ENCODE results near the gene SLC35F6. TPM values are rescaled to one million over a fixed set of nuclear protein-coding genes. Genes with fewer than 3 reads are reported as not detected.
A peak's percentile ranks its signal among the peaks of the same experiment; 100 is the strongest.

Gene SLC35F6
- total and polyA plus RNA-seq, 4 donors = 9.6 to 34.6 (median 21.6) TPM

DNA sequence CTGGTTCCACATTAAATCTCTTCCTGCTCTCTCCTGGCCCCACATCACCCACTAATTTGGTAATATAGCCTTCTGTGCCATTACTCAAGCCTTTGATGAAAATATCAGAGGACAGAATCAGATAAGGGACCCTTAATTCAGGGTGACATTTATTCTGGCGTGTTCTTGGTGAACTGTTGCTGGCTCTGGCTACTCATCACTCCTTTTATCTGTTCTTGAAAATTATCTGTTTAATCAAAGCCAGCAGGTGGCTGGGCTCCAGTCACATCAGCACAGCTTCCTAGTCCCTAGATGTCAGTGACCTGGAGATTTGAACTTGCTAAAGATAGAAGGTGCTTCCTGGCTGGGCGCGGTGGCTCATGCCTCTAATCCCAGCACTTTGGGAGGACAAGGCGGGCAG lies 26.9 kb upstream of the SLC35F6 start:
- no peak for ATAC-seq (ENCODE audit: low FRiP score)
- Histone ChIP-seq H3K4me3 (ENCODE audit: low read length in 2 of 2) (no peak overlapping the region), H3K9me3 (ENCODE audit: control insufficient read depth, low read length) (no peaks in the 10 kb centered on the region), H3K27ac (ENCODE audit: low read depth in 1 of 2, low read length in 2 of 2) (no peak overlapping the region), H3K4me1 (ENCODE audit: control insufficient read depth in 1 of 2, insufficient read depth in 2 of 2, low read length in 2 of 2) (no peaks in the 10 kb centered on the region), H3K27me3 (ENCODE audit: control insufficient read depth in 1 of 2, insufficient read depth in 2 of 2, low read length in 1 of 2) (no peaks in the 10 kb centered on the region), H3K36me3 (ENCODE audit: control insufficient read depth in 1 of 2, insufficient read depth in 2 of 2, low read length in 1 of 2) (no peaks in the 10 kb centered on the region)
- intact Hi-C loops (cut with DNase I) = no loop called here
- 94 to 95% methylated on average over 4 of the region's 4 CpGs for WGBS, 2 donors
- DNase-seq = no peak

DNA sequence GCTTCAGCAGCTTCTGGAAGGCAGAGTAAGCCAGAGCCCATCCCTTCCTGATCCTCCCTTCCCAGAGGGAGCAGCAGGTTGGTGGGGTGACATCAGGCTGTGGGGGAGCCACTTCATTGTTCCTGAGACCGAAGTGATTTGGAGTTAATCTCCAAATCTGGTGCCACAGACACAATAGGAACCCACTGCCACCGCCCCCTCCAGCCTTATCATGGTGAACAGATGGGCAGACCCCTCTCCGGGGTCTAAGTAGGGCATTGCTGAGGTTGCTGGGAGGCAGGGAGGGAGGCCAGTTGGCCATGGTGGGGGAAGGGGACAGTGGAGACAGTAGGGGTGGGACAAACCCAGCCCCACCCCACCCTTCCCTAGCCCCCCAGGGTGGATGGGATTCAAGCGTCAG lies 25.6 kb upstream of the SLC35F6 start:
- ATAC-seq (ENCODE audit: low FRiP score) = no peak
- no peak overlapping the region for H3K4me3 ChIP-seq (ENCODE audit: low read length in 2 of 2)
- H3K27ac ChIP-seq (ENCODE audit: low read depth in 1 of 2, low read length in 2 of 2) = no peak overlapping the region
- WGBS, 2 donors = 91 to 93% methylated on average over 4 of the region's 4 CpGs
- H3K27me3 ChIP-seq (ENCODE audit: control insufficient read depth in 1 of 2, insufficient read depth in 2 of 2, low read length in 1 of 2) = no peaks in the 10 kb centered on the region
- no peaks in the 10 kb centered on the region for H3K36me3 ChIP-seq (ENCODE audit: control insufficient read depth in 1 of 2, insufficient read depth in 2 of 2, low read length in 1 of 2)
- H3K4me1 ChIP-seq (ENCODE audit: control insufficient read depth in 1 of 2, insufficient read depth in 2 of 2, low read length in 2 of 2) = no peaks in the 10 kb centered on the region
- H3K9me3 ChIP-seq (ENCODE audit: control insufficient read depth, low read length) = no peaks in the 10 kb centered on the region
- no peak for DNase-seq
- intact Hi-C loops (cut with DNase I) = no loop called here

- WGBS, 2 donors = 97 to 99% methylated on average over 7 of the region's 7 CpGs
- intact Hi-C loops (cut with DNase I) = no loop called here
- DNase-seq = no peak
- H3K27ac ChIP-seq (ENCODE audit: low read depth in 1 of 2, low read length in 2 of 2) = no peak overlapping the region
- no peaks in the 10 kb centered on the region for H3K4me1 ChIP-seq (ENCODE audit: control insufficient read depth in 1 of 2, insufficient read depth in 2 of 2, low read length in 2 of 2)
- H3K27me3 ChIP-seq (ENCODE audit: control insufficient read depth in 1 of 2, insufficient read depth in 2 of 2, low read length in 1 of 2) = no peaks in the 10 kb centered on the region
- no peaks in the 10 kb centered on the region for H3K36me3 ChIP-seq (ENCODE audit: control insufficient read depth in 1 of 2, insufficient read depth in 2 of 2, low read length in 1 of 2)
- H3K9me3 ChIP-seq (ENCODE audit: control insufficient read depth, low read length) = no peaks in the 10 kb centered on the region
- ATAC-seq (ENCODE audit: low FRiP score) = no peak
- no peak overlapping the region for H3K4me3 ChIP-seq (ENCODE audit: low read length in 2 of 2)
These were observed 24.6 kb upstream of the SLC35F6 start for GRCh38 chr2:26739514-26739913.

DNA sequence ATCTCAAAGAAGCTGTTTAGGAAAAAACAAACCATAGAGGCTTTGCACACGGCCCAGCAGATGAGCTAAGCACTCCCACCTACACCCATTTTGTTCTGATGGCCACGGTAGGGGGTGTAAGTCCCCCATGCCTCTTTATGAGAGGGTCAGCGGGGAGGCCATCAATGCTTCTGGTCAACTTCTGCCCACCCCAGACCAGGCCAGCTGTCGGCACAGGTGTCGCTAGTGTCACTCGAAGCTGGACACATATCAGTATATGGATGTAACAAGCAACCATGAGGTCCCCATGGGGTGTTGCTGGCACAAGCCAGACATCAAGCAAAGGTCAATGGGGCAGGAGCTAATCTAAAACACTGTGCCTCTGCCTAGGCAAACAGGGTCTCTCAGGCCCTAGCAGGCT lies 23.7 kb upstream of the SLC35F6 start:
- H3K27ac ChIP-seq (ENCODE audit: low read depth in 1 of 2, low read length in 2 of 2) = no peak overlapping the region
- H3K9me3 ChIP-seq (ENCODE audit: control insufficient read depth, low read length) = no peaks in the 10 kb centered on the region
- H3K27me3 ChIP-seq (ENCODE audit: control insufficient read depth in 1 of 2, insufficient read depth in 2 of 2, low read length in 1 of 2) = no peaks in the 10 kb centered on the region
- 92 to 95% methylated on average over 6 of the region's 6 CpGs for WGBS, 2 donors
- no peaks in the 10 kb centered on the region for H3K36me3 ChIP-seq (ENCODE audit: control insufficient read depth in 1 of 2, insufficient read depth in 2 of 2, low read length in 1 of 2)
- no peak overlapping the region for H3K4me3 ChIP-seq (ENCODE audit: low read length in 2 of 2)
- H3K4me1 ChIP-seq (ENCODE audit: control insufficient read depth in 1 of 2, insufficient read depth in 2 of 2, low read length in 2 of 2) = no peaks in the 10 kb centered on the region
- DNase-seq = no peak
- ATAC-seq (ENCODE audit: low FRiP score) = no peak
- intact Hi-C loops (cut with DNase I) = no loop called here

DNA sequence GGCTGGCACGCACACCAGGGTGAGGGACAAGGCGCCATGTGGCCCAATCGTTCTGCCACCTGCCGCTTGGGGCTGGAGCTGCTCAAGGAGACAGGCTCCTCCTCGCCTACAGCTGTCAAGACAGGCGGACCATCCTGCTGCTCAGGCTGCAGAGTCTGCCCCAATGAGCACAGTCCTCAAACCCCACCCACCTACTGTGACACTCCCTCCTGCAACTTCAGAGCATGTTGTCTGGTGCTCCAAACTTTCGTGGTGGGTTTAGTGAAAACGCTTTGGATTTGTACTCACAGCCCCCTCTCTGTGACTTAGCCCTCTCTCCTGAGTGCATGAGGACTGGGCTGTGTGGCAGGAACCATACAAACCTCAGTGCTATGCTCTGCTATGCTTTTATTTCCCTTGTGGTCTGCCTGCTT lies 23.2 kb upstream of the SLC35F6 start:
- Histone ChIP-seq H3K4me3 (ENCODE audit: low read length in 2 of 2) (no peak overlapping the region), H3K9me3 (ENCODE audit: control insufficient read depth, low read length) (no peaks in the 10 kb centered on the region), H3K4me1 (ENCODE audit: control insufficient read depth in 1 of 2, insufficient read depth in 2 of 2, low read length in 2 of 2) (no peaks in the 10 kb centered on the region), H3K27me3 (ENCODE audit: control insufficient read depth in 1 of 2, insufficient read depth in 2 of 2, low read length in 1 of 2) (no peaks in the 10 kb centered on the region), H3K36me3 (ENCODE audit: control insufficient read depth in 1 of 2, insufficient read depth in 2 of 2, low read length in 1 of 2) (no peaks in the 10 kb centered on the region), H3K27ac (ENCODE audit: low read depth in 1 of 2, low read length in 2 of 2) (no peak overlapping the region)
- WGBS, 2 donors = 83 to 85% methylated on average over 8 of the region's 8 CpGs
- DNase-seq (no peak), ATAC-seq (ENCODE audit: low FRiP score) (no peak)
- intact Hi-C loops (cut with DNase I) = no loop called here

- intact Hi-C loops (cut with DNase I) = no loop called here
- Histone ChIP-seq H3K27me3 (ENCODE audit: control insufficient read depth in 1 of 2, insufficient read depth in 2 of 2, low read length in 1 of 2) (no peaks in the 10 kb centered on the region), H3K36me3 (ENCODE audit: control insufficient read depth in 1 of 2, insufficient read depth in 2 of 2, low read length in 1 of 2) (no peaks in the 10 kb centered on the region), H3K4me3 (ENCODE audit: low read length in 2 of 2) (no peak overlapping the region), H3K27ac (ENCODE audit: low read depth in 1 of 2, low read length in 2 of 2) (no peak overlapping the region), H3K4me1 (ENCODE audit: control insufficient read depth in 1 of 2, insufficient read depth in 2 of 2, low read length in 2 of 2) (no peaks in the 10 kb centered on the region), H3K9me3 (ENCODE audit: control insufficient read depth, low read length) (no peaks in the 10 kb centered on the region)
- DNase-seq (no peak), ATAC-seq (ENCODE audit: low FRiP score) (no peak)
- WGBS, 2 donors = 95 to 98% methylated on average over 15 of the region's 15 CpGs
These were observed 21.9 kb upstream of the SLC35F6 start for GRCh38 chr2:26742048-26742770.

GRCh38 chr2:26743852-26744251 lies 20.2 kb upstream of the SLC35F6 start:
- H3K9me3 ChIP-seq (ENCODE audit: control insufficient read depth, low read length) = no peaks in the 10 kb centered on the region
- ATAC-seq (ENCODE audit: low FRiP score) (no peak), DNase-seq (no peak)
- intact Hi-C loops (cut with DNase I) = no loop called here
- H3K4me1 ChIP-seq (ENCODE audit: control insufficient read depth in 1 of 2, insufficient read depth in 2 of 2, low read length in 2 of 2) = no peaks in the 10 kb centered on the region
- no peak overlapping the region for H3K4me3 ChIP-seq (ENCODE audit: low read length in 2 of 2)
- H3K27me3 ChIP-seq (ENCODE audit: control insufficient read depth in 1 of 2, insufficient read depth in 2 of 2, low read length in 1 of 2) = no peaks in the 10 kb centered on the region
- no peak overlapping the region for H3K27ac ChIP-seq (ENCODE audit: low read depth in 1 of 2, low read length in 2 of 2)
- WGBS, 2 donors = 92 to 95% methylated on average over 3 of the region's 3 CpGs
- no peaks in the 10 kb centered on the region for H3K36me3 ChIP-seq (ENCODE audit: control insufficient read depth in 1 of 2, insufficient read depth in 2 of 2, low read length in 1 of 2)

- WGBS, 2 donors = 83 to 89% methylated on average over 3 of the region's 3 CpGs
- no peak for DNase-seq
- Histone ChIP-seq H3K9me3 (ENCODE audit: control insufficient read depth, low read length) (no peaks in the 10 kb centered on the region), H3K27me3 (ENCODE audit: control insufficient read depth in 1 of 2, insufficient read depth in 2 of 2, low read length in 1 of 2) (no peaks in the 10 kb centered on the region), H3K36me3 (ENCODE audit: control insufficient read depth in 1 of 2, insufficient read depth in 2 of 2, low read length in 1 of 2) (no peaks in the 10 kb centered on the region), H3K4me1 (ENCODE audit: control insufficient read depth in 1 of 2, insufficient read depth in 2 of 2, low read length in 2 of 2) (no peaks in the 10 kb centered on the region), H3K27ac (ENCODE audit: low read depth in 1 of 2, low read length in 2 of 2) (no peak overlapping the region), H3K4me3 (ENCODE audit: low read length in 2 of 2) (no peak overlapping the region)
- ATAC-seq (ENCODE audit: low FRiP score) = no peak
- intact Hi-C loops (cut with DNase I) = loop anchor here (1.0 kb wide), 1 partner anchor 139 kb away; no protein-coding TSS in a partner anchor
These were observed 19.1 kb upstream of the SLC35F6 start for GRCh38 chr2:26744953-26745352.

DNA sequence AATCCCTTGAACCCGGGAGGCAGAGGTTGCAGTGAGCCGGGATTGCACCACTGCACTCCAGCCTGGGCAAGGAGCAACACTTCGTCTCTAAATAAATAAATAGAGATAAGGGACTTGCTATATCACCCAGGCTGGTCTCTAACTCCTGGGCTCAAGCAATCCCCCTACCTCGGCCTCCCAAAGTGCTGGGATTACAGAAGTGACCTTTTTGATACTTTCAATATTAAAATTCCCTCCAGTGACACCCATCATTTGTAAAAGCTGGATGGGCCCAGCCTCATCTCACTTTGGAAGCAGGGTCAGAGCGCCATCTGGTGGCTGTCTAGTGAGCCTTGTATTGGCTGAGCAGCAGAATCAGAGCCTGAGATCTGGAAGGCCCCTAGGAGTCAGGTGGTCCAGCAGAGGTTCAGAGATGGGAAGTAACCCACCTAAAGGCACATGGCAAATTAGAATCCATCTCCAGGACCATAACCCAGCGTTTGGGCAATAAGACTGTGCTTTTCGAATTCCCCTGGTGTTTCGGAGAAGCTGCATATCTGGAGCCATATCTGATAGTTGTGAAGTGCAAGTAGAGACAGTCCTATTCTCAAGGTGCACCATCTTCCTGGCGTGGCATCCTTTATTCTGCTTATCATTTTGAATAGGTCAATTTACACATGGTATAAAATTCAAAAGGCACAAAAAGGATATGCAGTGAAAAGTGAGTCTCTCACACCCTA lies 18.3 kb upstream of the SLC35F6 start:
- H3K4me3 ChIP-seq (ENCODE audit: low read length in 2 of 2) = no peak overlapping the region
- DNase-seq (peak; percentile 90 to 95), ATAC-seq (ENCODE audit: low FRiP score) (peak; percentile 86)
- H3K36me3 ChIP-seq (ENCODE audit: control insufficient read depth in 1 of 2, insufficient read depth in 2 of 2, low read length in 1 of 2) = no peaks in the 10 kb centered on the region
- H3K27me3 ChIP-seq (ENCODE audit: control insufficient read depth in 1 of 2, insufficient read depth in 2 of 2, low read length in 1 of 2) = no peaks in the 10 kb centered on the region
- intact Hi-C loops (cut with DNase I) = loop anchor here (1.0 kb wide), 1 partner anchor 139 kb away; no protein-coding TSS in a partner anchor
- WGBS, 2 donors = 16 to 17% methylated on average over 9 of the region's 9 CpGs
- H3K4me1 ChIP-seq (ENCODE audit: control insufficient read depth in 1 of 2, insufficient read depth in 2 of 2, low read length in 2 of 2) = no peaks in the 10 kb centered on the region
- H3K9me3 ChIP-seq (ENCODE audit: control insufficient read depth, low read length) = no peaks in the 10 kb centered on the region
- no peak overlapping the region for H3K27ac ChIP-seq (ENCODE audit: low read depth in 1 of 2, low read length in 2 of 2)

Measured in aorta (tissue), 5 donors.